Erythroblast (primary cell): Measurements from ENCODE around the gene DNAJC17.

Source experiments
- GATA1 ChIP-seq: IDR thresholded peaks from 2 replicates; pipeline ENCODE4 v1.6.1; 2011; ENCODE audit warnings: low read depth, mild to moderate bottlenecking, control low read depth, low read length, moderate library complexity
- POLR2A ChIP-seq: IDR thresholded peaks from 2 replicates; pipeline ENCODE4 v1.6.1; 2011; ENCODE audit warnings: mild to moderate bottlenecking, low read length

- no peak for TF ChIP-seq POLR2A
- no peak for TF ChIP-seq GATA1
Observed at GRCh38 chr15:40737048-40737447, 70.2 kb downstream of the DNAJC17 start.
